HG03469 (cell line): ENCODE measurements around the gene SIX2.

ENCODE experiments used
- ATAC-seq: cut with Tn5 transposase; IDR thresholded peaks from one replicate; pipeline ENCODE4 v1.9.1; 2021; ENCODE audit warnings: mild to moderate bottlenecking, moderate library complexity, moderate number of reproducible peaks; ENCODE audit not compliant: unreplicated experiment

Gene SIX2

GRCh38 chr2:45003579-45004551 lies 5.4 kb downstream of the SIX2 start:
- ATAC-seq, result no peak

- ATAC-seq, result no peak
Observed at GRCh38 chr2:45002686-45003085, 6.6 kb downstream of the SIX2 start.

GRCh38 chr2:45001869-45002385 lies 7.3 kb downstream of the SIX2 start:
- ATAC-seq, result no peak

- no peak for ATAC-seq
Observed at GRCh38 chr2:45000921-45001868, 8.1 kb downstream of the SIX2 start.

GRCh38 chr2:45000341-45000901 lies 8.8 kb downstream of the SIX2 start:
- no peak for ATAC-seq

- no peak for ATAC-seq
Observed at GRCh38 chr2:44999540-44999939, 9.7 kb downstream of the SIX2 start.

GRCh38 chr2:44997963-44998362 lies 11.3 kb downstream of the SIX2 start:
- ATAC-seq, result no peak

GRCh38 chr2:44996356-44996755 lies 12.9 kb downstream of the SIX2 start:
- no peak for ATAC-seq

GRCh38 chr2:44994377-44994776 lies 14.9 kb downstream of the SIX2 start:
- ATAC-seq, result no peak

GRCh38 chr2:44989176-44989575 lies 20.1 kb downstream of the SIX2 start:
- no peak for ATAC-seq

- ATAC-seq, result no peak
Observed at GRCh38 chr2:44983836-44984604, 25.2 kb downstream of the SIX2 start.

- no peak for ATAC-seq
Observed at GRCh38 chr2:44981714-44982108, 27.5 kb downstream of the SIX2 start.

- ATAC-seq, result no peak
Observed at GRCh38 chr2:44980751-44981713, 28.2 kb downstream of the SIX2 start.

GRCh38 chr2:44979581-44979980 lies 29.7 kb downstream of the SIX2 start:
- ATAC-seq, result no peak

- no peak for ATAC-seq
Observed at GRCh38 chr2:44975571-44976450, 33.4 kb downstream of the SIX2 start.

- no peak for ATAC-seq
Observed at GRCh38 chr2:44974064-44974715, 35.1 kb downstream of the SIX2 start.

GRCh38 chr2:44972771-44973535 lies 36.3 kb downstream of the SIX2 start:
- ATAC-seq, result no peak
